K562 (cell line): ENCODE data around the gene BMPER. TPM values are rescaled to one million over a fixed set of nuclear protein-coding genes. Genes with fewer than 3 reads are reported as not detected.

Experiments
- ATAC-seq: fragments of 200-7000 bp; cut with Tn5 transposase; 3 replicates; pipeline ENCODE4 v1.9.1; 2020; ENCODE audit warnings: moderate library complexity
- BruUV-seq: library from RNA; stranded (reverse); fragments of 400-500 nt; replicated peaks from 2 replicates; lab custom pipeline; 2021; lab: Mats Ljungman, UMichigan
- CTCF ChIA-PET: fragments of 300-600 bp; formaldehyde crosslinking; extraction: SDS; loops from one replicate; lab custom pipeline; 2021; ENCODE audit warnings: low intra/inter-chr PET ratio; lab: Yijun Ruan, JAX
- POLR2A ChIA-PET: fragments of 300-600, 350-650 bp; sonication (Branson Sonifier 250); formaldehyde crosslinking; extraction: SDS; loops from one replicate; lab custom pipeline; 2021; ENCODE audit warnings: antibody characterized with exemption, inconsistent platforms; lab: Yijun Ruan, JAX
- DNase-seq, 4 experiments: peaks; one replicate each; pipeline versions ENCODE4 v3.0.0 to v3.0.0-alpha.2; 2011 to 2018; ENCODE audit warnings: low spot score in 3 of 4, mixed read lengths in 3 of 4; ENCODE audit errors: extremely low read depth in 1 of 4
- FAIRE-seq: peaks from 2 replicates; lab custom pipeline; 2011; peaks lifted over from hg19 to GRCh38; lab: Jason Lieb, UNC
- H2AFZ ChIP-seq: 2 replicates; pipeline ENCODE4 v1.6.0; 2011; ENCODE audit warnings: low read depth, low read length, control low read depth, inconsistent platforms
- H3K27ac ChIP-seq: fragments of 200-600 bp; 3 replicates; pipeline ENCODE4 v1.8.0; 2011; ENCODE audit warnings: low read depth, mild to moderate bottlenecking, control low read depth, inconsistent platforms, low read length, moderate library complexity, mixed read lengths; ENCODE audit errors: extremely low read depth
- H3K27me3 ChIP-seq, 2 experiments: fragments of 300-600 bp in 1 of 2; 2 replicates in 1 of 2; 3 replicates in 1 of 2; pipeline versions ENCODE4 v1.6.0 to v1.8.0; 2011; ENCODE audit warnings: inconsistent platforms in 2 of 2, low read length in 2 of 2, mild to moderate bottlenecking in 1 of 2, mixed read lengths in 1 of 2, moderate library complexity in 1 of 2; ENCODE audit not compliant: control insufficient read depth in 2 of 2, insufficient read depth in 2 of 2
- H3K36me3 ChIP-seq: fragments of 300-600 bp; 3 replicates; pipeline ENCODE4 v1.8.0; 2011; ENCODE audit warnings: mild to moderate bottlenecking, low read length, inconsistent platforms; ENCODE audit not compliant: control insufficient read depth, insufficient read depth
- H3K4me1 ChIP-seq, 2 experiments: fragments of 200-600 bp in 1 of 2; replicated peaks in 1 of 2; 2 replicates in 1 of 2; 3 replicates in 1 of 2; pipeline versions ENCODE4 v1.5.1 to v1.8.0; 2011; ENCODE audit warnings: inconsistent platforms in 2 of 2, low read length in 2 of 2, mild to moderate bottlenecking in 1 of 2, mixed read lengths in 1 of 2, moderate library complexity in 1 of 2; ENCODE audit not compliant: control insufficient read depth in 2 of 2, insufficient read depth in 2 of 2
- H3K4me2 ChIP-seq: 2 replicates; pipeline ENCODE4 v1.6.1; 2011; ENCODE audit warnings: low read length, control low read depth, inconsistent platforms, mixed read lengths; ENCODE audit not compliant: insufficient read depth
- H3K4me3 ChIP-seq: fragments of 200-600 bp; sonication (generic), shearing (Covaris generic); 2 replicates; pipeline ENCODE4 v1.5.1; 2016; ENCODE audit warnings: control low read depth, inconsistent platforms
- H3K79me2 ChIP-seq: fragments of 200-600 bp; 3 replicates; pipeline ENCODE4 v1.8.0; 2011; ENCODE audit warnings: low read length, inconsistent platforms; ENCODE audit not compliant: control insufficient read depth, insufficient read depth
- H3K9ac ChIP-seq, 2 experiments: 2 replicates each; pipeline versions ENCODE4 v1.6.0 to v1.6.1; 2011; ENCODE audit warnings: low read depth in 2 of 2, low read length in 2 of 2, control low read depth in 1 of 2, inconsistent platforms in 1 of 2, mild to moderate bottlenecking in 1 of 2, mixed read lengths in 1 of 2; ENCODE audit not compliant: insufficient read depth in 1 of 2
- H3K9me1 ChIP-seq: one replicate; pipeline ENCODE4 v1.6.0; 2011; ENCODE audit warnings: inconsistent platforms, mild to moderate bottlenecking, low read length, moderate library complexity; ENCODE audit not compliant: control insufficient read depth, insufficient read depth
- H3K9me3 ChIP-seq: replicated peaks from 2 replicates; pipeline ENCODE4 v1.5.1; 2011; ENCODE audit warnings: low read depth, low read length, inconsistent platforms; ENCODE audit not compliant: control insufficient read depth, insufficient read depth
- H4K20me1 ChIP-seq: replicated peaks from 2 replicates; pipeline ENCODE4 v1.6.1; 2011; ENCODE audit warnings: low read length, inconsistent platforms, mixed read lengths; ENCODE audit not compliant: control insufficient read depth, insufficient read depth
- ARNT ChIP-seq, 2 experiments: fragments of 450-650 bp; IDR thresholded peaks; 2 replicates each; pipeline ENCODE4 v1.6.1; 2016; ENCODE audit warnings: mild to moderate bottlenecking in 1 of 2
- BDP1 ChIP-seq: IDR thresholded peaks from 3 replicates; pipeline ENCODE4 v1.6.1; 2011; ENCODE audit not compliant: insufficient read length, insufficient read depth
- FIP1L1 ChIP-seq: fragments of 200-400 bp; formaldehyde crosslinking; IDR thresholded peaks from 2 replicates; pipeline ENCODE4 v1.6.1; 2018; ENCODE audit warnings: mild to moderate bottlenecking, low read depth, low read length; ENCODE audit not compliant: poor library complexity, severe bottlenecking
- GATAD2B ChIP-seq: fragments of 450-650 bp; IDR thresholded peaks from 2 replicates; pipeline ENCODE4 v1.6.1; 2017; ENCODE audit warnings: mild to moderate bottlenecking, borderline replicate concordance
- HSF4 ChIP-seq: fragments of 250-450 bp; sonication (Bioruptor Pico); IDR thresholded peaks from 2 replicates; pipeline ENCODE4 v2.1.2; 2022; ENCODE audit warnings: mild to moderate bottlenecking, moderate library complexity, borderline replicate concordance
- MEIS2 ChIP-seq: fragments of 450-650 bp; IDR thresholded peaks from 2 replicates; pipeline ENCODE4 v1.6.1; 2014; ENCODE audit warnings: mild to moderate bottlenecking; ENCODE audit not compliant: partially characterized antibody
- NFIX ChIP-seq: fragments of 250-450 bp; sonication (Bioruptor Pico); IDR thresholded peaks from 2 replicates; pipeline ENCODE4 v1.4.0; 2020; ENCODE audit warnings: low read depth, mild to moderate bottlenecking, moderate library complexity
- SAFB ChIP-seq: fragments of 200-400 bp; formaldehyde crosslinking; IDR thresholded peaks from 2 replicates; pipeline ENCODE4 v1.6.1; 2017; ENCODE audit warnings: low read depth, low read length, borderline replicate concordance
- TARDBP ChIP-seq: fragments of 450-650 bp; IDR thresholded peaks from 2 replicates; pipeline ENCODE4 v1.6.1; 2016
- ZNF282 ChIP-seq: sonication (generic); formaldehyde crosslinking; IDR thresholded peaks from 2 replicates; pipeline ENCODE4 v1.8.1; 2023; ENCODE audit warnings: missing genetic modification reagents
- ZNF583 ChIP-seq: fragments of 250-450 bp; sonication (Bioruptor Pico); IDR thresholded peaks from 2 replicates; pipeline ENCODE4 v1.4.0; 2020
- WGBS: fragments of 100-300 bp; shearing (Covaris generic); methylation state at CpG from one replicate; pipeline ENCODE4 v1.1.6; 2016; ENCODE audit warnings: low coverage, mixed read lengths; ENCODE audit not compliant: insufficient coverage; ENCODE audit errors: missing lambda C conversion rate; 5-methylcytosine and 5-hydroxymethylcytosine counted together
- in situ Hi-C: fragments of 300-500 bp; cut with MboI; formaldehyde crosslinking; loops from 4 replicates; pipeline ENCODE4 v1.15.0; 2018; ENCODE audit warnings: inconsistent platforms, mixed read lengths
- intact Hi-C: fragments of 100-400 bp; cut with micrococcal nuclease; formaldehyde crosslinking; loops from 2 replicates; pipeline ENCODE4 v1.14.2; 2022
- polyA plus RNA-seq, 8 experiments: library from polyadenylated mRNA; depleted of rRNA in 4 of 8; stranded (reverse) in 5 of 8; unstranded in 3 of 8; fragments of >200 nt; fragmentation: Nextera tagmentation in 2 of 8; fragmentation: Illumina TruSeq in 1 of 8; extraction: Ambion mirVana in 2 of 8; extraction: Trizol in 1 of 8; gene quantifications; 2 replicates each; pipeline versions ENCODE4 v1.2.1 to v1.2.3, GENCODE V29; 2011 to 2014; ENCODE audit warnings: inconsistent platforms in 1 of 8, missing spikeins in 1 of 8
- total RNA-seq, 7 experiments: library from RNA; depleted of rRNA in 6 of 7; stranded (reverse); fragments of >200 nt in 6 of 7; fragmentation: Illumina TruSeq in 2 of 7; extraction: Trizol in 2 of 7; gene quantifications; 2 replicates each; pipeline versions ENCODE4 v1.2.1 to v1.2.3, GENCODE V29; 2011 to 2021; ENCODE audit warnings: low replicate concordance in 1 of 7
- TF ChIP-seq, protein P1 (sequence below): fragments of 450-650 bp; IDR thresholded peaks from 2 replicates; pipeline ENCODE4 v1.7.0; 2016; ENCODE audit warnings: borderline replicate concordance
- TF ChIP-seq, protein P2 (sequence below): fragments of 450-650 bp; IDR thresholded peaks from 2 replicates; pipeline ENCODE4 v1.6.1; 2018; ENCODE audit warnings: mild to moderate bottlenecking, low read depth; ENCODE audit not compliant: partially characterized antibody
- TF ChIP-seq, protein P3 (sequence below): IDR thresholded peaks from 3 replicates; pipeline ENCODE4 v1.6.1; 2011; ENCODE audit warnings: borderline replicate concordance, mild to moderate bottlenecking, moderate library complexity; ENCODE audit not compliant: insufficient read length; ENCODE audit errors: extremely low read depth
- TF ChIP-seq, protein P4 (sequence below): fragments of 250-450 bp; sonication (Bioruptor Pico); IDR thresholded peaks from 2 replicates; pipeline ENCODE4 v1.5.0; 2021

Gene BMPER
- total and polyA plus RNA-seq, 9 of the 15 experiments (the other 6 are each of a cell fraction or from before 2014, with no cell fraction given) = not detected

DNA sequence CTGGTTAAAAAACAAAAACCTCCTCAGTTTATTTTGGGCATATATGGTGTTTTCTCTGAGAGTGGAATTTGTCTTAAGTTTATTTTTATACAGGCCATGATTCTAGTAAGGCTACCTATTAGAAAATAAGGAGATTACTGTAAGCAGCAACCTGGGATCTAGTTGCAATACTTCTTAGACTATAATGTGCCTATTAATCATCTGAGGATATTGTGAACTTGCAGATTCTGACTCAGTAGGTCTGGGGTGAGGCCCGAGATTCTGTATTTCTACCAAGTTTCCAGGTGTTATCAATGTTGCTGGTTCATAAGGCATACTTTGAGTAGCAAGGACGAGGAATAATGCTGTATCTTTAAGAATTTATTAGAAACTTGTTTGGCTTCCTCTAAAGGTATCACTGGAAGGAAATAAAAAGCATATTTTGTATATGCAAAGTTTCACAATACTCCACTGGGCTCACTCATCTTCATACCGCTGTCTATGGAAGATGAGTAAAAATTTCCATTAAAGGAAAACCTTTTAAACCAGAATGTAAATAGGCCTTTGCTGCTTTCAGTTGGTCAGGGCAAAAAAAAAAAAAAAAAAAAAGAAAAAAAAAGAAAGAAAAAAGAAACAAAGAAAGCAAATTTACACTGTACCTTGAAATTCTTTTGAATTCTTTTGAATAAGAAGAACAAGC is 105.8 kb downstream of the BMPER start (continued):
- TF ChIP-seq, protein P1, sequence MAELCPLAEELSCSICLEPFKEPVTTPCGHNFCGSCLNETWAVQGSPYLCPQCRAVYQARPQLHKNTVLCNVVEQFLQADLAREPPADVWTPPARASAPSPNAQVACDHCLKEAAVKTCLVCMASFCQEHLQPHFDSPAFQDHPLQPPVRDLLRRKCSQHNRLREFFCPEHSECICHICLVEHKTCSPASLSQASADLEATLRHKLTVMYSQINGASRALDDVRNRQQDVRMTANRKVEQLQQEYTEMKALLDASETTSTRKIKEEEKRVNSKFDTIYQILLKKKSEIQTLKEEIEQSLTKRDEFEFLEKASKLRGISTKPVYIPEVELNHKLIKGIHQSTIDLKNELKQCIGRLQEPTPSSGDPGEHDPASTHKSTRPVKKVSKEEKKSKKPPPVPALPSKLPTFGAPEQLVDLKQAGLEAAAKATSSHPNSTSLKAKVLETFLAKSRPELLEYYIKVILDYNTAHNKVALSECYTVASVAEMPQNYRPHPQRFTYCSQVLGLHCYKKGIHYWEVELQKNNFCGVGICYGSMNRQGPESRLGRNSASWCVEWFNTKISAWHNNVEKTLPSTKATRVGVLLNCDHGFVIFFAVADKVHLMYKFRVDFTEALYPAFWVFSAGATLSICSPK = no peak
- TF ChIP-seq TARDBP (no peak), MEIS2 (no peak), SAFB (no peak), GATAD2B (no peak)
- TF ChIP-seq, protein P2, sequence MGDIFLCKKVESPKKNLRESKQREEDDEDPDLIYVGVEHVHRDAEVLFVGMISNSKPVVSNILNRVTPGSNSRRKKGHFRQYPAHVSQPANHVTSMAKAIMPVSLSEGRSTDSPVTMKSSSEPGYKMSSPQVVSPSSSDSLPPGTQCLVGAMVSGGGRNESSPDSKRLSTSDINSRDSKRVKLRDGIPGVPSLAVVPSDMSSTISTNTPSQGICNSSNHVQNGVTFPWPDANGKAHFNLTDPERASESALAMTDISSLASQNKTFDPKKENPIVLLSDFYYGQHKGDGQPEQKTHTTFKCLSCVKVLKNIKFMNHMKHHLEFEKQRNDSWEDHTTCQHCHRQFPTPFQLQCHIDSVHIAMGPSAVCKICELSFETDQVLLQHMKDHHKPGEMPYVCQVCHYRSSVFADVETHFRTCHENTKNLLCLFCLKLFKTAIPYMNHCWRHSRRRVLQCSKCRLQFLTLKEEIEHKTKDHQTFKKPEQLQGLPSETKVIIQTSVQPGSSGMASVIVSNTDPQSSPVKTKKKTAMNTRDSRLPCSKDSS = no peak

DNA sequence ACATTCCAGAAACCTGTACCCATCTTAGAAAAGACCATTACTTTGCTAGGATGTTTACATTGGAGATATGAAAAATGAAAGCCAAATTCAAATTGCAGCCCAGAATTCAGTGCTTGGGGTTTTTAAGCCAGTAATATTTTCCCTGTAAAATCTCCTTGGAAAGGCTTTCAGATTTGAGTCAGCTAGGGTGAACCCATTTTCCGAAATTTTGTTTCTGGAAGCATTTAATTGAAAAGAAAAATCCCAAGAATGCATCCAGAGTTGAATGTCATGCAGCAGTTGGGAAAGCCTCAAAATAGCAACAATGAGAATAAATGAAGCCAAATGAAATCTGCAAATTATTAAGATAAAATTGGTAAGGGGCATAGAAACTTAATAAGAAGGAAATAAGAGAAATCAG is 106.4 kb downstream of the BMPER start:
- intact Hi-C loops (no loop called here), in situ Hi-C loops (no loop called here)
- ATAC-seq (no peak), FAIRE-seq (no peak), DNase-seq (no peak)
- Histone ChIP-seq H3K27me3 (no peaks in the 10 kb centered on the region), H3K4me1 (no peaks in the 10 kb centered on the region), H3K4me2 (no peak overlapping the region), H3K9me3 (no peaks in the 10 kb centered on the region), H3K4me3 (no peak overlapping the region), H3K9ac (no peak overlapping the region), H3K27ac (no peak overlapping the region), H3K79me2 (no peaks in the 10 kb centered on the region), H3K9me1 (no peaks in the 10 kb centered on the region), H2AFZ (no peak overlapping the region), H4K20me1 (no peaks in the 10 kb centered on the region), H3K36me3 (no peaks in the 10 kb centered on the region)
- POLR2A ChIA-PET = no interaction called here
- no TSS peak for BruUV-seq
- CTCF ChIA-PET = no interaction called here
- 0% methylated on average over 1 of the region's 1 CpG for WGBS
- TF ChIP-seq, protein P3, sequence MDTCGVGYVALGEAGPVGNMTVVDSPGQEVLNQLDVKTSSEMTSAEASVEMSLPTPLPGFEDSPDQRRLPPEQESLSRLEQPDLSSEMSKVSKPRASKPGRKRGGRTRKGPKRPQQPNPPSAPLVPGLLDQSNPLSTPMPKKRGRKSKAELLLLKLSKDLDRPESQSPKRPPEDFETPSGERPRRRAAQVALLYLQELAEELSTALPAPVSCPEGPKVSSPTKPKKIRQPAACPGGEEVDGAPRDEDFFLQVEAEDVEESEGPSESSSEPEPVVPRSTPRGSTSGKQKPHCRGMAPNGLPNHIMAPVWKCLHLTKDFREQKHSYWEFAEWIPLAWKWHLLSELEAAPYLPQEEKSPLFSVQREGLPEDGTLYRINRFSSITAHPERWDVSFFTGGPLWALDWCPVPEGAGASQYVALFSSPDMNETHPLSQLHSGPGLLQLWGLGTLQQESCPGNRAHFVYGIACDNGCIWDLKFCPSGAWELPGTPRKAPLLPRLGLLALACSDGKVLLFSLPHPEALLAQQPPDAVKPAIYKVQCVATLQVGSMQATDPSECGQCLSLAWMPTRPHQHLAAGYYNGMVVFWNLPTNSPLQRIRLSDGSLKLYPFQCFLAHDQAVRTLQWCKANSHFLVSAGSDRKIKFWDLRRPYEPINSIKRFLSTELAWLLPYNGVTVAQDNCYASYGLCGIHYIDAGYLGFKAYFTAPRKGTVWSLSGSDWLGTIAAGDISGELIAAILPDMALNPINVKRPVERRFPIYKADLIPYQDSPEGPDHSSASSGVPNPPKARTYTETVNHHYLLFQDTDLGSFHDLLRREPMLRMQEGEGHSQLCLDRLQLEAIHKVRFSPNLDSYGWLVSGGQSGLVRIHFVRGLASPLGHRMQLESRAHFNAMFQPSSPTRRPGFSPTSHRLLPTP = no peak
- TF ChIP-seq, protein P4, sequence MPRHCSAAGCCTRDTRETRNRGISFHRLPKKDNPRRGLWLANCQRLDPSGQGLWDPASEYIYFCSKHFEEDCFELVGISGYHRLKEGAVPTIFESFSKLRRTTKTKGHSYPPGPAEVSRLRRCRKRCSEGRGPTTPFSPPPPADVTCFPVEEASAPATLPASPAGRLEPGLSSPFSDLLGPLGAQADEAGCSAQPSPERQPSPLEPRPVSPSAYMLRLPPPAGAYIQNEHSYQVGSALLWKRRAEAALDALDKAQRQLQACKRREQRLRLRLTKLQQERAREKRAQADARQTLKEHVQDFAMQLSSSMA (CRISPR knock-in tag) = no peak
- TF ChIP-seq ARNT (IDR thresholded peaks at IDR 0.05) (no peak), NFIX (no peak), BDP1 (no peak), HSF4 (CRISPR knock-in tag) (no peak), ZNF583 (CRISPR knock-in tag) (no peak), ZNF282 (CRISPR knock-in tag) (no peak), FIP1L1 (no peak)
